ENCODE measurements around the gene ABRACL. TPM values are rescaled to one million over a fixed set of nuclear protein-coding genes. Genes with fewer than 3 reads are reported as not detected.

The ABRACL gene
- total and polyA plus RNA-seq, 2 experiments from 2014 or later = 134 to 516 TPM

DNA sequence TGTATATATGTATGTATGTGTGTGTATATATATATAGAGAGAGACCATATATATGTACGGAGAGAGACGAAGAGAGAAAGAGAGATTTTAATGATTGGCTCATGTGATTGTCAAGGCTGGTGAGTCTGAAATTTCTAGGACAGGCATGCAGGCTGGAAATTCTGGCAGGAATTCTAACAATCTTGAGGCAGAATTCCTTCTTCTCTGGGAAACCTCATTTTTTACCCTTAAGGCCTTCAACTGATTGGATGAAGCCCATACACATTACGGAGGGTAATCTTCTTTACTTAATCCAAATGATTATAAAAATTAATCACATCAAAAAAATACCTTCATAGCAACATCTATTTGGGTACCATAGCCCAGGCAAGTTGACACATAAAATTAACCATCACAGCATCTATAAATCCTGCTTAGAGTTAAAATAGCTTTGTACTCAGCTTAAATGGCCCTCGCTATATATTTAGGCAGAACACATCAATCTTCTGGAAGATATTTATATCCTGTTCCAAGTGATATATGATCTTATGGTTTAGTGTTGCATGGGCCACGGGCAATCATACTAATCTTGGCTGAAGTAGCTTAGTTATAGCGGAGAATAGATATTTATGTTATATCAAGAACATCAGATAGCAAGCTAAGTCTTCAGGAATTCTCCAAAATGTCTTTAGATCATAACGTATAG is 36.6 kb downstream of the ABRACL start:
- no peak overlapping the region for H3K4me2 ChIP-seq
- no peaks in the 10 kb centered on the region; the same call in 1 of the 2 replicates for H4K20me1 ChIP-seq (replicated peaks; ENCODE audit: insufficient read depth)
- no peaks in the 10 kb centered on the region for H3K36me3 Mint-ChIP-seq (ENCODE audit: low read depth)
- no peaks in the 10 kb centered on the region for H3F3A ChIP-seq (replicated peaks; ENCODE audit: low read depth)
- H3K4me3 ChIP-seq = no peak overlapping the region
- H3K9me3 Mint-ChIP-seq = no peaks in the 10 kb centered on the region
- H3K36me3 ChIP-seq (ENCODE audit: insufficient read depth) = no peaks in the 10 kb centered on the region
- peaks cover 5% of the 10 kb centered on the region for H3K27me3 Mint-ChIP-seq (ENCODE audit: insufficient read depth, low read depth, poor library complexity)
- ATAC-seq (no peak), DNase-seq (ENCODE audit: low spot score) (no peak)
- H3K4me1 ChIP-seq (ENCODE audit: insufficient read depth) = no peaks in the 10 kb centered on the region
- H3K4me1 Mint-ChIP-seq = peaks cover 5% of the 10 kb centered on the region; the same call in 2 of the 3 replicates
- H3K27ac Mint-ChIP-seq = no peak overlapping the region
- H3K9me2 ChIP-seq (ENCODE audit: insufficient read depth) = no peaks in the 10 kb centered on the region
- no peaks in the 10 kb centered on the region for H3K27me3 ChIP-seq (ENCODE audit: insufficient read depth)
- H2AFZ ChIP-seq = no peak overlapping the region
- TF ChIP-seq CREB1 (CRISPR knock-in tag; IDR thresholded peaks at IDR 0.05; ENCODE audit: low read depth) (no peak), POLR2AphosphoS5 (IDR thresholded peaks at IDR 0.05; ENCODE audit: low read depth) (no peak), NANOG (IDR thresholded peaks at IDR 0.05; ENCODE audit: borderline replicate concordance) (no peak), JUNB (IDR thresholded peaks at IDR 0.05; ENCODE audit: unreplicated experiment) (no peak), STAT1 (IDR thresholded peaks at IDR 0.05; ENCODE audit: unreplicated experiment) (no peak), ZNF114 (CRISPR knock-in tag; IDR thresholded peaks at IDR 0.05) (no peak), EZH2phosphoT487 (IDR thresholded peaks at IDR 0.05; ENCODE audit: unreplicated experiment) (no peak), ZNF331 (CRISPR knock-in tag; IDR thresholded peaks at IDR 0.05; ENCODE audit: low read depth) (no peak), EZH2 (IDR thresholded peaks at IDR 0.05; ENCODE audit: low read depth, unreplicated experiment) (no peak)
- TF ChIP-seq, protein P1, sequence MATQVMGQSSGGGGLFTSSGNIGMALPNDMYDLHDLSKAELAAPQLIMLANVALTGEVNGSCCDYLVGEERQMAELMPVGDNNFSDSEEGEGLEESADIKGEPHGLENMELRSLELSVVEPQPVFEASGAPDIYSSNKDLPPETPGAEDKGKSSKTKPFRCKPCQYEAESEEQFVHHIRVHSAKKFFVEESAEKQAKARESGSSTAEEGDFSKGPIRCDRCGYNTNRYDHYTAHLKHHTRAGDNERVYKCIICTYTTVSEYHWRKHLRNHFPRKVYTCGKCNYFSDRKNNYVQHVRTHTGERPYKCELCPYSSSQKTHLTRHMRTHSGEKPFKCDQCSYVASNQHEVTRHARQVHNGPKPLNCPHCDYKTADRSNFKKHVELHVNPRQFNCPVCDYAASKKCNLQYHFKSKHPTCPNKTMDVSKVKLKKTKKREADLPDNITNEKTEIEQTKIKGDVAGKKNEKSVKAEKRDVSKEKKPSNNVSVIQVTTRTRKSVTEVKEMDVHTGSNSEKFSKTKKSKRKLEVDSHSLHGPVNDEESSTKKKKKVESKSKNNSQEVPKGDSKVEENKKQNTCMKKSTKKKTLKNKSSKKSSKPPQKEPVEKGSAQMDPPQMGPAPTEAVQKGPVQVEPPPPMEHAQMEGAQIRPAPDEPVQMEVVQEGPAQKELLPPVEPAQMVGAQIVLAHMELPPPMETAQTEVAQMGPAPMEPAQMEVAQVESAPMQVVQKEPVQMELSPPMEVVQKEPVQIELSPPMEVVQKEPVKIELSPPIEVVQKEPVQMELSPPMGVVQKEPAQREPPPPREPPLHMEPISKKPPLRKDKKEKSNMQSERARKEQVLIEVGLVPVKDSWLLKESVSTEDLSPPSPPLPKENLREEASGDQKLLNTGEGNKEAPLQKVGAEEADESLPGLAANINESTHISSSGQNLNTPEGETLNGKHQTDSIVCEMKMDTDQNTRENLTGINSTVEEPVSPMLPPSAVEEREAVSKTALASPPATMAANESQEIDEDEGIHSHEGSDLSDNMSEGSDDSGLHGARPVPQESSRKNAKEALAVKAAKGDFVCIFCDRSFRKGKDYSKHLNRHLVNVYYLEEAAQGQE (IDR thresholded peaks at IDR 0.05; ENCODE audit: unreplicated experiment) = no peak
- TF ChIP-seq, protein P2, sequence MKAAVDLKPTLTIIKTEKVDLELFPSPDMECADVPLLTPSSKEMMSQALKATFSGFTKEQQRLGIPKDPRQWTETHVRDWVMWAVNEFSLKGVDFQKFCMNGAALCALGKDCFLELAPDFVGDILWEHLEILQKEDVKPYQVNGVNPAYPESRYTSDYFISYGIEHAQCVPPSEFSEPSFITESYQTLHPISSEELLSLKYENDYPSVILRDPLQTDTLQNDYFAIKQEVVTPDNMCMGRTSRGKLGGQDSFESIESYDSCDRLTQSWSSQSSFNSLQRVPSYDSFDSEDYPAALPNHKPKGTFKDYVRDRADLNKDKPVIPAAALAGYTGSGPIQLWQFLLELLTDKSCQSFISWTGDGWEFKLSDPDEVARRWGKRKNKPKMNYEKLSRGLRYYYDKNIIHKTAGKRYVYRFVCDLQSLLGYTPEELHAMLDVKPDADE (IDR thresholded peaks at IDR 0.05) = no peak
- TF ChIP-seq, protein P3, sequence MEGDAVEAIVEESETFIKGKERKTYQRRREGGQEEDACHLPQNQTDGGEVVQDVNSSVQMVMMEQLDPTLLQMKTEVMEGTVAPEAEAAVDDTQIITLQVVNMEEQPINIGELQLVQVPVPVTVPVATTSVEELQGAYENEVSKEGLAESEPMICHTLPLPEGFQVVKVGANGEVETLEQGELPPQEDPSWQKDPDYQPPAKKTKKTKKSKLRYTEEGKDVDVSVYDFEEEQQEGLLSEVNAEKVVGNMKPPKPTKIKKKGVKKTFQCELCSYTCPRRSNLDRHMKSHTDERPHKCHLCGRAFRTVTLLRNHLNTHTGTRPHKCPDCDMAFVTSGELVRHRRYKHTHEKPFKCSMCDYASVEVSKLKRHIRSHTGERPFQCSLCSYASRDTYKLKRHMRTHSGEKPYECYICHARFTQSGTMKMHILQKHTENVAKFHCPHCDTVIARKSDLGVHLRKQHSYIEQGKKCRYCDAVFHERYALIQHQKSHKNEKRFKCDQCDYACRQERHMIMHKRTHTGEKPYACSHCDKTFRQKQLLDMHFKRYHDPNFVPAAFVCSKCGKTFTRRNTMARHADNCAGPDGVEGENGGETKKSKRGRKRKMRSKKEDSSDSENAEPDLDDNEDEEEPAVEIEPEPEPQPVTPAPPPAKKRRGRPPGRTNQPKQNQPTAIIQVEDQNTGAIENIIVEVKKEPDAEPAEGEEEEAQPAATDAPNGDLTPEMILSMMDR (conservative IDR thresholded peaks at IDR 0.05; ENCODE audit: low read depth in 2 of 2) = no peak
- H3K4me3 Mint-ChIP-seq = no peak overlapping the region
- H3K79me2 ChIP-seq (replicated peaks; ENCODE audit: insufficient read depth) = no peaks in the 10 kb centered on the region
- H3K27ac ChIP-seq (ENCODE audit: low read depth) = no peak overlapping the region

Data from GM23338 (cell line).